DOHH2 (cell line): ENCODE results near the gene OR52R1.

Experiments used
- H3F3A ChIP-seq: fragments of 200-600 bp; sonication (generic), shearing (Covaris generic); 2 replicates; pipeline ENCODE4 v1.6.0; 2016; ENCODE audit warnings: antibody characterized with exemption, mild to moderate bottlenecking; ENCODE audit not compliant: control insufficient read depth, insufficient read depth
- H3K27ac ChIP-seq: fragments of 200-600 bp; sonication (generic); 2 replicates; pipeline ENCODE4 v1.5.1; 2014; ENCODE audit warnings: low read depth, mild to moderate bottlenecking, low read length, moderate library complexity
- H3K27me3 ChIP-seq: fragments of 200-600 bp; sonication (generic); 2 replicates; pipeline ENCODE4 v1.6.1; 2014; ENCODE audit warnings: mild to moderate bottlenecking, low read length, mixed read lengths; ENCODE audit not compliant: control insufficient read depth
- H3K36me3 ChIP-seq: fragments of 200-600 bp; sonication (generic); 2 replicates; pipeline ENCODE4 v1.6.1; 2014; ENCODE audit warnings: mild to moderate bottlenecking, low read length, moderate library complexity, mixed read lengths; ENCODE audit not compliant: control insufficient read depth
- H3K4me1 ChIP-seq: fragments of 200-600 bp; sonication (generic); 2 replicates; pipeline ENCODE4 v1.6.1; 2014; ENCODE audit warnings: mild to moderate bottlenecking, low read length, mixed read lengths; ENCODE audit not compliant: control insufficient read depth
- H3K4me2 ChIP-seq: fragments of 200-600 bp; sonication (generic); 2 replicates; pipeline ENCODE4 v1.6.0; 2014; ENCODE audit warnings: mild to moderate bottlenecking, low read length, moderate library complexity
- H3K4me3 ChIP-seq: fragments of 200-600 bp; sonication (generic); 2 replicates; pipeline ENCODE4 v1.5.1; 2014; ENCODE audit warnings: mild to moderate bottlenecking, low read length, mixed read lengths
- H3K79me2 ChIP-seq: fragments of 200-600 bp; sonication (generic); 2 replicates; pipeline ENCODE4 v1.6.1; 2014; ENCODE audit warnings: mild to moderate bottlenecking, low read length, mixed read lengths; ENCODE audit not compliant: control insufficient read depth
- H3K9me2 ChIP-seq: fragments of 200-600 bp; sonication (generic); replicated peaks from 2 replicates; pipeline ENCODE4 v1.6.1; 2014; ENCODE audit warnings: mild to moderate bottlenecking, low read length, mixed read lengths; ENCODE audit not compliant: control insufficient read depth
- H3K9me3 ChIP-seq: fragments of 200-600 bp; sonication (generic); 2 replicates; pipeline ENCODE4 v1.6.1; 2014; ENCODE audit warnings: antibody characterized with exemption, low read length, mixed read lengths; ENCODE audit not compliant: control insufficient read depth, insufficient read depth
- H4K20me1 ChIP-seq: fragments of 200-600 bp; sonication (generic); 2 replicates; pipeline ENCODE4 v1.6.0; 2014; ENCODE audit warnings: low read depth, mild to moderate bottlenecking, antibody characterized with exemption, low read length, moderate library complexity; ENCODE audit not compliant: control insufficient read depth, insufficient read depth
- EZH2phosphoT487 ChIP-seq: fragments of 200-600 bp; sonication (generic); IDR thresholded peaks from 2 replicates; pipeline ENCODE4 v1.6.1; 2017; ENCODE audit warnings: borderline replicate concordance, mild to moderate bottlenecking, antibody characterized with exemption, low read length, moderate library complexity, mixed read lengths
- TF ChIP-seq, protein P1 (sequence below): fragments of 200-600 bp; sonication (generic); IDR thresholded peaks from one replicate; pipeline ENCODE4 v1.5.1; 2014; ENCODE audit warnings: antibody characterized with exemption, mild to moderate bottlenecking, low read depth, low read length; ENCODE audit not compliant: poor library complexity, severe bottlenecking

The OR52R1 gene

DNA sequence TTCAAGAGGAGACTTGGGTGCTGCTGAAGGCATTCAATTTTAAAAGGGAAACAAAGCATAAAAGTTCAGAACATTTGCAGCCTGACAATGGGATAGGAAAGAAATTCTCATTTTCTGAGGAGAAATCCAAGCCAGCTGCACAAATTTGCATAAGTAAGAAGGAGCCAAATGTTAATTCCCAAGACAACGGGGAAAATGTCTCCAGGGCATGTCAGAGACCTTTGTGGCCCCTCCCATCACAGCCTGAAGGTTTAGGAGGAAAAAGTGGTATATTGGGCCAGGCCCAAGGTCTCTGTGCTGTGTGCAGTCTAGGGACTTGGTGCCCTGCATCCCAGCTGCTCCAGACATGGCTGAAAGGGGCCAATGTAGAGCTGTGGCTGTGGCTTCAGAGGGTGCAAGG is 21.7 kb downstream of the OR52R1 start:
- TF ChIP-seq, protein P1, sequence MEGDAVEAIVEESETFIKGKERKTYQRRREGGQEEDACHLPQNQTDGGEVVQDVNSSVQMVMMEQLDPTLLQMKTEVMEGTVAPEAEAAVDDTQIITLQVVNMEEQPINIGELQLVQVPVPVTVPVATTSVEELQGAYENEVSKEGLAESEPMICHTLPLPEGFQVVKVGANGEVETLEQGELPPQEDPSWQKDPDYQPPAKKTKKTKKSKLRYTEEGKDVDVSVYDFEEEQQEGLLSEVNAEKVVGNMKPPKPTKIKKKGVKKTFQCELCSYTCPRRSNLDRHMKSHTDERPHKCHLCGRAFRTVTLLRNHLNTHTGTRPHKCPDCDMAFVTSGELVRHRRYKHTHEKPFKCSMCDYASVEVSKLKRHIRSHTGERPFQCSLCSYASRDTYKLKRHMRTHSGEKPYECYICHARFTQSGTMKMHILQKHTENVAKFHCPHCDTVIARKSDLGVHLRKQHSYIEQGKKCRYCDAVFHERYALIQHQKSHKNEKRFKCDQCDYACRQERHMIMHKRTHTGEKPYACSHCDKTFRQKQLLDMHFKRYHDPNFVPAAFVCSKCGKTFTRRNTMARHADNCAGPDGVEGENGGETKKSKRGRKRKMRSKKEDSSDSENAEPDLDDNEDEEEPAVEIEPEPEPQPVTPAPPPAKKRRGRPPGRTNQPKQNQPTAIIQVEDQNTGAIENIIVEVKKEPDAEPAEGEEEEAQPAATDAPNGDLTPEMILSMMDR, result no peak
- no peak for TF ChIP-seq EZH2phosphoT487
- H3K4me1 ChIP-seq, result no peaks in the 10 kb centered on the region
- no peaks in the 10 kb centered on the region for H3F3A ChIP-seq
- no peaks in the 10 kb centered on the region for H4K20me1 ChIP-seq
- H3K79me2 ChIP-seq, result no peaks in the 10 kb centered on the region
- no peak overlapping the region for H3K27ac ChIP-seq
- no peak overlapping the region for H3K4me3 ChIP-seq
- no peaks in the 10 kb centered on the region for H3K27me3 ChIP-seq
- no peak overlapping the region for H3K4me2 ChIP-seq
- H3K36me3 ChIP-seq, result no peaks in the 10 kb centered on the region
- H3K9me2 ChIP-seq, result no peaks in the 10 kb centered on the region
- H3K9me3 ChIP-seq, result no peaks in the 10 kb centered on the region

DNA sequence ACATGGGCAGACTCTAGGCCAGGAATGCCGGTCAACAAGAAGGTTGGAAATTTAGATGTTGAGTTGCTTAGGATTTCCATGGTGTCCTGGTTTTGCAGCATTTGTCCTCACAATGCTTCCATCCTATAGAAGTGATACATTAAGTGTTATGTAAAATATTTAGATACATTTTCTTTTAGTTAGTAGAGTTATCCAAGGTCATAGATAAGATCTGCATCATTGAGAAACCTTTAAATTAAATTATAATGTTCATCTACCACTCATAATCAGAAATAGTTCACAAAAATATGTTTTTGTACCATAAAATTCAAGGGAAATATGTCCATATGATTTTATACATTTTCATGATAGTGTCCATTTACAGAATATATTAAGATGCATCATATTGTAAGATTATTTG is 34.3 kb downstream of the OR52R1 start, which contains the start of gene OR51F1:
Gene OR51F1 (minus strand): TSS at position 101 of the 400 bp plus-strand sequence. CDS start 0 bp downstream, at position 101.
- Histone ChIP-seq H3K4me1 (no peaks in the 10 kb centered on the region), H4K20me1 (no peaks in the 10 kb centered on the region), H3K27me3 (no peaks in the 10 kb centered on the region), H3K79me2 (no peaks in the 10 kb centered on the region), H3K4me2 (no peak within 1 kb of the TSS), H3K9me3 (no peaks in the 10 kb centered on the region), H3K4me3 (no peak within 1 kb of the TSS), H3F3A (no peaks in the 10 kb centered on the region), H3K9me2 (no peaks in the 10 kb centered on the region), H3K36me3 (no peaks in the 10 kb centered on the region), H3K27ac (no peak within 1 kb of the TSS)
- TF ChIP-seq, protein P1, result no peak
- no peak for TF ChIP-seq EZH2phosphoT487

DNA sequence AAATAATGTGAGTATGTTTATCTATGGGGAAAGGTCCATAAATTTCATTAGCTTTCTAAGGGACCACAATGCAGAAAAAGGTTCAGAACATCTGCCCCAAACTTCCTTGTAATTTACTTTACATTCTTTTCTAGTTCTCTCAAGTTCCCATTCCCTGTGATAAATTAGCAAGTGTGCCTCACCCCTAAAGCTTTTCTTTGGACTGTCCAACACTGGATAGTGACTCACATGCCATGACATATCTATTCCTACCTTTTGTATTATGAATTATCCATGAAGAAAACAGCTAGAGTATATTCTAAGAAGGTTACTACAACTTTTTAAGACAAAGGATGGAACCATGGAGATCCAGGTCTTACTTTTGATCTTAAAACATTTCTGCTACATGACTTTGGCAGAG is 36.1 kb downstream of the OR52R1 start:
- no peaks in the 10 kb centered on the region for H3K79me2 ChIP-seq
- H3K27me3 ChIP-seq, result no peaks in the 10 kb centered on the region
- no peaks in the 10 kb centered on the region for H3K9me3 ChIP-seq
- H3K27ac ChIP-seq, result no peak overlapping the region
- no peaks in the 10 kb centered on the region for H4K20me1 ChIP-seq
- H3K4me1 ChIP-seq, result no peaks in the 10 kb centered on the region
- no peaks in the 10 kb centered on the region for H3K9me2 ChIP-seq
- no peaks in the 10 kb centered on the region for H3K36me3 ChIP-seq
- no peaks in the 10 kb centered on the region for H3F3A ChIP-seq
- H3K4me3 ChIP-seq, result no peak overlapping the region
- TF ChIP-seq, protein P1, result no peak
- TF ChIP-seq EZH2phosphoT487, result no peak
- H3K4me2 ChIP-seq, result no peak overlapping the region
